KBM-7 (cell line): ENCODE results near the gene PTPRM.

ENCODE experiments used
- DNase-seq: peaks from one replicate; pipeline ENCODE4 v3.0.0-alpha.2; 2015
- in situ Hi-C: fragments of 300-500 bp; cut with MboI; formaldehyde crosslinking; loops from 2 replicates; pipeline ENCODE4 v1.14.3; 2020; ENCODE audit warnings: low sequenced_read_pairs, low pct_unique_long_range_greater_than_20kb, mixed read lengths

Gene PTPRM

DNA sequence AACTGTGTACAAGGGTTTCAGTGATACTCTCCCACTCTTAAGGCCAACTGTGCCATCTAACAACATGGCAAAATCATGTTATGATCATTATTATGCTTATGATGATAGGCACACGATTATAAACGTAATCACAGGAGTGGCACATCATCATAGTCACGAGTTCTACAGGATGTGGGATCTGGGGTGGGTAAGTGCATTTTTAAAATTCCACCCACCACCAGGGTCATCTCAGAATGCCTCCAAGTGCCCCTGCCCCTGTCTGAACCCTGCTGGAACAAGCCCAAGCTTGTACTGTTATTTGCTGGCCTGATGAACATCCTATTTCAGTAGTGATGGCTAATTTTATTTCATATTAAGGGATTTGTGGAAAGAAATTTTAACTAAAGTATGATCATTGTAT, 117.8 kb downstream of the PTPRM start:
- in situ Hi-C loops = no loop called here

DNA sequence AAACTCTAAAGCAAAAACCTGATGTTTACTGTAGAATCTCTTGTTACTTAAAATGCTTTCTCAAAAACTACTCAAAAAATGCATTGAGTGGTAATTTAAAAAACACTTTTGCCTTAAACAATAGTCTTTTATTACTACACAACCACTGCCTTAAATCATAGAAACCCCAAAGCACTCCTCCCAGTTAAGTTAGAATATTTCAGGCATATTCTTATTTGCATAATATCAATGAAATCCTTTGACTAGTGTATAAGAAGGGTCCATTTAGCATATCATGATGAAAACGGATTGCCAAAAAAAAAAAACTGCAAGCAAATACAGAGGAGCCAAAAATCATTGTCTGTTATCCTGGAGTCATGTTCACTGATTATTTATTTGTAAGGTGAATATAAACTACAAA, 119.2 kb downstream of the PTPRM start:
- no peak for DNase-seq
- in situ Hi-C loops = no loop called here

More for the DNA sequence above, 117.8 kb downstream of the PTPRM start:
- DNase-seq = no peak

DNA sequence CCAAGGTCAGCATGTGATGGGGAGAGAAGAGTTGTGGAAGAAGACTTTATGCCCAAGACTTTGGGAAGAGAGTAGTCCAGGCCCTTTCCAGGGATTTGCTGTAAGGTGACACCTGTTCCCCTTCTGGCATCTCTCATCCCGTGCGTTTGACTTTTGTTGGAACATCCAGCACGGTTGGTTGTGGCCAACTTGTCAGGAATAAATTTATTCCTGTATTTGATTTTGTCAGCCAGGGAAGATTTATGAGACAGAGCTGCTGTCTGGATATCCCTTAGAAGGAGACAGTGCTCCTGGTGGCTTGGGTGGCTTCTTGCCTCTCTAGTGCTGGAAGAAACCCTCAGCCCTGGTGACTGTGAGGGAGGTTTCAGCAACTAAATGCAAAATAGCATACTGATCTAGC, 121.5 kb downstream of the PTPRM start:
- in situ Hi-C loops = no loop called here

DNA sequence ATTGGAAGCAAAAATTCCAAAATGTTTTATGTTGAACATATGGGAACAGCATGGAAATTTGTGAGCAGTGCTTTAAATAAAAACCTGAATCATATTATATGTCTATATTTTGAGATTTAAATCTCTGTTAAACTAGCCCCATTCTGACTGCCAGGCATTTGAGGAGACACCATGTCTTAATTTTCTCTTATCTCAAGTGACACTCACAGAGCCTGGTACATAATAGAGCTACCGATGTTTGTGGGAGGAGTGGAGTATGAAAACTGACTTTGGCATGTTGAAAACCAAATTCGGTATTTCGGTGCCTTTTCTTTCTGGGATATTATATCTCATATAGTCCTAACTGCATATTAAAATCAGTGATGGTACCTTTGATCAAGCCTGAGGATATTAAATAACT, 124.1 kb downstream of the PTPRM start:
- in situ Hi-C loops = no loop called here
- no peak for DNase-seq

More for the DNA sequence above, 121.5 kb downstream of the PTPRM start:
- no peak for DNase-seq

DNA sequence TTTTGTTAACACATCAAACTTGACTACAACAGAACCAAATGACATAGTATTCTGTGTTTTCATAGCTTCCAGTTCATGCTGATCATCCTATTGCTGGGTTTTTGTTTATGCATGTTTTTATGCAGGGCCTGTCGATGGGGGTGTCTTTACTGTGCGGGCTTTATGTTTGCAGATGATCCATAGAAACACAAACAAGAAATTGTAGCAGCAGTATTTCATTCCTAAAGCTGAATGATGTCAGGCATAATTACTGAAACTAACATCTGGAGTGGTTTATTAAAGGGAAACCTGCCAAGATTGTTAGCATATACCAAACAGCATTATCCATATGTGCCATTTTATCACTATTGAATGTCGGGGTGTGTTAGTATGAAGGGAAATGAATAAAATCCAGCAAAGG, 129.7 kb downstream of the PTPRM start:
- in situ Hi-C loops = no loop called here
- DNase-seq = no peak

DNA sequence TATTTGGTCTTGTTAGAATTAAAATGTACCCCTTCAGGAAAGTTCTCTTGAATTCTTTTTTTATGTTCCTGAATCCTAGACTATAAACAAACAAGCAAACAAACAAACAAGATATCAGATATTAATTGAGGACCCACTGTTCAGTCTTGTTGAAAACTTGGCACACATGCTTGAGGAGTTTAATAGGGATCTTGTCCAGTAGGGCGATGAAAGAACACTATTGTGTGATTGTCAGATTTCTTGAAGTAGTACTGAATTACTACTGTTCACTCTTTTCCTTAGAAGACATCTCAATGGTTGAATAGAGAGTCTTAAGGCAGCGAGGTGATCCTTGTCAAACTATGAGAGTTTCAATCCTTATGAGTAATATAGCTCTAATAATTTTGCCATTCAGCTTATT, 130.2 kb downstream of the PTPRM start:
- in situ Hi-C loops = no loop called here
- DNase-seq = no peak

DNA sequence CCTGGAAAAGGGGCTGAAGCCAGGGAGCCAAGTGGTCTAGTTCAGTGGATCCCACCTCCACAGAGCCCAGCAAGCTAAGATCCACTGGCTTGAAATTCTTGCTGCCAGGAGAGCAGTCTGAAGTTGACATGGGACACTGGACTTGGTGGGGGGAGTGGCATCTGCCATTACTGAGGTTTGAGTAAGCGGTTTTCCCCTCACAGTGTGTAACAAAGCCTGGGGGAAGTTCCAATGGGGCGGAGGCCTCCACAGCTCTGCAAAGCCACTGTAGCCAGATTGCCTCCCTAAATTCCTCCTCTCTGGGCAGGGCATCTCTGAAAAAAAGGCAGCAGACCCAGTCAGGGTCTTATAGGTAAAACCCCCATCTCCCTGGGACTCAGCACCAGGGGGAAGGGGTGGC, 144.4 kb downstream of the PTPRM start:
- in situ Hi-C loops = no loop called here
- DNase-seq = no peak

DNA sequence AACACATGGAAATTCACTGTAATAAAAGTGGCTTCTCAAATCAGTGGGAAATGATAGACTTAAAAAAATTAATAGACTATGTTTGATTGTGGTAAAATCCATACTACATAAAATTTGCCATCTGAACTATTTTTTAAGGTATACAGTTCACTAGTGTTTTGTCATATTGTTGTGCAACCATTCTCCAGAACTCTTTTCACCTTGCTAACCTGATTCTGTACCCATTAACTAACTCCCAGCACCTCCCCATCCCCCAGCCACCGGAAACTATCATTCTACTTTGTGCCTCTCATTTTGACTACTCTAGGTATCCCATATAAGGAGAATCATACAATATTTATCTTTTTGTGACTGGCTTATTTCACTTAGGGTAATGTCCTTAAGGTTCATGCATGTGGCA, 153.3 kb downstream of the PTPRM start:
- no peak for DNase-seq
- in situ Hi-C loops = no loop called here

DNA sequence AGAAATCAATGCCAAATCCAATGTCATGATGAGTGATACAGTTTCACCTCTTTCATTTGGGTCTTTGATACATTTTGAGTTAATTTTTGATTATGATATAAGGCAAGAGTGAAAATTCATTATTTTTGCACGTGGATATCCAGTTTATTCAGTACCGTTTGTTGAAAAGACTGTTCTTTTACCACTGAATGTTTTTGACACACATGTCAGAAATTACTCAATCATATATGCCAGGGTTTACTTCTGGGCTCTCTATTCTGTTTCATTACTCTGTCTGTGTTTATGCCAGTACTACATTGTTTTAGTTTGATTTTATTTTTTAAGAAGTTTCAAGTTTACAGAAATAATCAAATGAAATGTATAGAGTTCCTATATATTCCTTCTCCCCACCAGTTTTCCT, 154.4 kb downstream of the PTPRM start:
- DNase-seq = no peak
- in situ Hi-C loops = no loop called here

DNA sequence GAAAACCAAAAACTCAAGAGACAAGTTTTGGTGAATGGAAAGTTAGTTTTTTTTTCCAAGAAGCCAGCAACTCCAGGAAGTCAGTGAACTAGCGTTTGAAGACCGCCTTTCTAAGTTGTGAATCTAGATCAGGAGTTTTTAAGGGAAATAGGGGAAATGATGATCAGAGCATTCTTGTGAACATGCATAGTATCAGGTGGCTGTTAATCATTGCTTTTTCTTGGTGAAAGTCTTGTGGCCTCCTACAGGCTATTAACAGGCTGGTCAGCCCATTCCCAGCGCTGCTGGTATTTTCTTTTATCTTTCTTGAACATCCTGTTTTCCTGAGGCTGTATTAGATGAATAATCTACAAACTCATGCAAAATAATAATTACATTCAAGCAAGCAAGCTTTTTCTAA, 155.8 kb downstream of the PTPRM start:
- in situ Hi-C loops = no loop called here
- DNase-seq = no peak

DNA sequence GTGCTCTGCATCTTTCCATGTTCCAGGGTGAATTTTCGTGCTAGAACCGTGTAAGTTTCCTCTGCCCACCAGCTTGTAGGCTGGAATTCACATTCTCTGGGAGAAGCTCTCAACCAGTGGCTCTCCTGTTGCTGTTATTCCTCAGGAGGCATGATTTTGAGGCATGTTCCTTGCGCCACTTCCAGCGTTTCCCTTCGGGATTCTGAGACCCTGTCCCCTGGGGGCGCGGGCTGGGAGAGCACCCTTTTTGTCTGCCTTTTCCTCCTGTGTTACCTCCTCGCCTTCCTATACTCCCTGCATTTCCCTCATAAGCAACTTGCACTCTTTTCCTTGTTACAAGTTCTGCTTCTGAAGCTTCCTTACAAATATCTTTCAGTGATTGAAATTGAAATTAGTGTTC, 156.4 kb downstream of the PTPRM start:
- no peak for DNase-seq
- in situ Hi-C loops = no loop called here

DNA sequence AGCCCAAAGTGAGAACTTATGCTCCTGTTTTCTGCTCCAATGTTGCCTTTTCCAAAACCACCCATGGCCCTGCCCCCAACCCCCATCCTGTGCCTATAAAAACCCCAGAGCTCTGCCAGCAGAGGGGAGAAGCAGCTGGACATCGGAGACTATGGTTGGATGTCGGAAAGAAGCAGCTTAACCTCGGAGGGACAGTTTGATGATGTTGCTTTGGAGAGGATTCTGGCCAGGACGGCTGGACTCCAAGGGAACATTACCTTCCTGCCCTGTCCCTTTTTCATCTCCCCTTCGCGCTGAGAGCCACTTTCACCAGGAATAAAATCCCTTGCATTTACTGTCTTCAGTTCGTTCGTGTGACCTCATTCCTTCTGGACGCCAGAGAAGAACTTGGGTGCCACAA, 158.4 kb downstream of the PTPRM start:
- DNase-seq = no peak
- in situ Hi-C loops = no loop called here

DNA sequence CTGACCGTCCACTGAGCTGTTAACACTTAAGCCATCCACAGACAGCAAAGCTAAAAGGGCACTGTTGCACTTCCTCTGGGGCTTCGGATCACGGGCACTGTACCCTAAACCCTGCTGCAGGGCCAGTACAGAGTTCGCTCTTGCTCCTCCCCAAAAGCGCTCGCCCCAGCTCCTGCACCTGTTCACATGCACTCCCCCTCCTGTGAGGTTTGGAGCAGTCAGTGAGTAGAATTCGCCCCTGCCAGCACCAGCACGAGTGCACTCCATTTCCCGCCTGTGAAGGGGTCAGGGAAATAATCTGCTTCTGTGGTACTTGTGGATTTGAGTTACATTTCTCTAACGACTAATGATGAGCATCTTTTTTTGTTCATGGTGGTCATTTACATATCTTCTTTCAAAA, 158.8 kb downstream of the PTPRM start:
- DNase-seq = no peak
- in situ Hi-C loops = no loop called here

DNA sequence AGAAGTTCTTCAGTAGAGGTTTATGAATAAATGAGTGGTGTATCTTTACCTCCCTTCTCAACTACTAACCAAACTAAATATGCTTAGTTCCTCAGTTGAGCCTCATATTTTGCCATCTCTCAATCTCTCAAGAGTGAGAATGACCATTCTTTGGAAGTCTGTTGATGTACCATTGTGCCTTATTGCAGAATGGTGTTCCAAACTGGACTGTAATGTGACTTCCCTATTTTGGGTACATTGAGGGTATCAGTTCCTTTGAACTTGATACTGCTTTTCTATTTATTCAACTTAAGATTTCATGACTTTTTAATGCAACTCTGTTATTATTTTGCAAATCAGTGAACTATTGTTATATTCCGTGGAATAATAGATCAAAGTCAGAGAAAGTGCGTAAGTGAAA, 159.4 kb downstream of the PTPRM start:
- in situ Hi-C loops = no loop called here
- DNase-seq = no peak

DNA sequence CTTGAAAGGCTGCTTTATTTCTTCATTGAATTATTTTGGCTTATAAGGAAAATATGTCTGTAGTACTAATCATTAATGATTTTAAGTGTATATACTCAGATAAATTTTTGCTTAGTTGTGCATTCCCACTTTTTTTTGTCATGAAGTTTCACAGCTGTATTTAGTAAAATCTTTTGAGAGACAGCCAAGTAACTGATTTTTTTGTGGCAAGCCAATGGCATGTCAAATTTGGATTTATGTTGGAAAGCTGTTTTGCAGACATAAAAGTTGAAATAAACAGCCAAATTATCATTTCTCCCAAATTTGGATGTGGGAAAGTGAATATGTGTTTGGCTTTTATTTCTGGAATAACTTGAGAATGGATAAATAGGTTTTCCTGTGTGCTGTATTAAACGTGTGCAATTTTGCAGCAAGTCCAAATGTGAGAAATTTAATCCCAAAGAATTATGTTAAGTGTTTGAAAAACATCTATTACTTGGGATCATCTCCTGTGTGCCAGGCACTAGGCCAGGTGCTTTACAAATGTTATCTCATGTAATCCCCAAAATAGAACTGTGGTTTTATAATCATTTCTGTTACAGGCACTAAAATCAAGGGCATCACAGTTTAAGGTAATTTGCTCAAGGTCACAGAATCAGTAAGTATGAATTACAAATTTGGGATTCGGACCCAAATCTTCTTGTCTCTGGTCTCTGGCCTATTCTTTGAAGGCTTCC, 160.4 kb downstream of the PTPRM start:
- in situ Hi-C loops = no loop called here
- no peak for DNase-seq

DNA sequence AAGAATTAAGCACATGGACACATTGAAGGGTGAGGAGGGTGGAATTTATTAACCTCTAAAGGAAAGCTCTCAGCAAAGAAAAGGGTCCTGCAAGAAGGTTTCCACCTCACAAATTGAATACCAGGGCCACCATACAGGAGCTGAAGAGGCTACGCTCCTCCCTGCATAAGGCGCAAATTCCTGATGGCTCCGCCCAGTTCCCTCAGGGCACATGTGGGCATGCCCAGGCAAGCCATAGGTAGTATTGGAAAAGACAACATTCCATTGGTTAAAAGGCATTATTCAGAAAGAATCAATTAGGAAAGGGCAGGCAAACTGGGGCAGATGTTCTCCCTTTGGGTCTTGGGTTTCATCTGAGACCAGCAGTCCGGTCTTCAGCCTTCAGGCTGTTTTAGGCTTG, 161.2 kb downstream of the PTPRM start:
- DNase-seq = no peak

DNA sequence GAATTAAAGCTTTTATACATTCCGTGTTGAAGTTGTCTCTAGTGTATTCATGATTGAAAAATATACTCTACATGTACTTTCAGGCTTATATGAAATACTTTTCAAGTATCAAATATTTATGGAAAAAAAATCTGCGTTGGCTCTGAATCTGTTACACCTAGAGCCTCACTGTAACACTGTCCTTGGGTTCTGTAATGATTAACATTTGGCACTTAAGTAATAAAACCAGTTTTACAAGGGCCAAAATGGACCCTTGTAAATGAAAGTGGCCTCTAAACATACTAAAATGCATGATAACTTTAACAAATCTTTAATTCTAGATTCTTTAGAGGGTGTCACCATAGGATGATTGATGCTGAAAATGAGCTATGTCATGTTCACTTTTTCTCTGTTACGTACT, 162.8 kb downstream of the PTPRM start:
- DNase-seq = no peak
- in situ Hi-C loops = no loop called here

More for the DNA sequence above, 161.2 kb downstream of the PTPRM start:
- in situ Hi-C loops = no loop called here

DNA sequence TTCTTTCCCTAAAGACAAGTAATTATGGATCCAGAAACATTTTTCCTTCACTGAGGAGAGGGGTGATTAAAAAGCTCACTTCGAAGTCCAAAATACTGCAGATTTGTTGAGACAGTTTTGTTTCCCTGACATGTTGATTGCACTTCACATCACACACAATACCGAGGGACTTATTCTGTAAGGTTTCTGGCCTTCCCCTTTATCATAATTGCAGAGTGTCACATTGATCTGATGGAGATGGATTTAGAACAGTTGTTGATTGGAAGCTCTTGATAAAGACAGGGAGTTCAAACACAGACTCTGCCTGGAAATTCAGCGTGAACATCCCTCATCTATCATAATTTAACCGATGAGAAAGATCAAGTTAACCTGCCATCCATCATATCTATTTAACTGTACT, 163.6 kb downstream of the PTPRM start:
- DNase-seq = no peak
- in situ Hi-C loops = no loop called here

DNA sequence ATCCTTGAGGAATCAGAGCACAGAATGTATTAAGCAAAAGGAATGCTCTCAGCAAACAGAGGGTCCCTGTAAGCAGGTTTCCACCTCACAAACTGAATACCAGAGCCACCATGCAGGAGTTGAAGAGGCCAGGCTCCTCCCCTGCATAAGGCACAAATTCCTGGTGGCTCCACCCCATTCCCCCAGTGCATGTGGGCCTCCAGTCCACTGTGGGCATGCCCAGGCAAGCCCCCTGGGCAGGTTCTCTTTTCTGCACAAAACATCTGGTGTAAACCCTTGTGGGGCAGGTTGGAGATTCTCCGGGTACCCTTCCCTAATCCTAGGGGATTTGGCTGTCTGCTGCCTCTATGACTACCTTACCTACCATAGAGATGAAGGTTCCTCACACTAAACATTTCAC, 166.5 kb downstream of the PTPRM start:
- DNase-seq = peak; percentile 25
- in situ Hi-C loops = no loop called here

DNA sequence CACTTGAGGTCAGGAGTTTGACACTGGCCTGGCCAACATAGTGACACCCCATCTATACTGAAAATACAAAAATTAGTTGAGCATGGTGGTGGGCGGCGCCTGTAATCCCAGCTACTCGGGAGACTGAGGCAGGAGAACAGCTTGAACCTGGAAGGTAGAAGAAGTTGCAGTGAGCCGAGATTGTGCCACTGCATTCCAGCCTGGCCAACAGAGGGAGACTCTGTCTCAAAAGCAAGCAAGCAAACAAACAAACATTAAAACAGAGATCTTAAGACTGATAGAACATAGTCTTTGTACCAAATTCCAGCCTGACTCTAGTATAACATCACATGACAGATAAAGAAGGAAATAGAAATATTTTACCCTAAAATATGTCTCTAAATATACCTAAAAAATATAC, 168.1 kb downstream of the PTPRM start:
- in situ Hi-C loops = no loop called here
- no peak for DNase-seq

DNA sequence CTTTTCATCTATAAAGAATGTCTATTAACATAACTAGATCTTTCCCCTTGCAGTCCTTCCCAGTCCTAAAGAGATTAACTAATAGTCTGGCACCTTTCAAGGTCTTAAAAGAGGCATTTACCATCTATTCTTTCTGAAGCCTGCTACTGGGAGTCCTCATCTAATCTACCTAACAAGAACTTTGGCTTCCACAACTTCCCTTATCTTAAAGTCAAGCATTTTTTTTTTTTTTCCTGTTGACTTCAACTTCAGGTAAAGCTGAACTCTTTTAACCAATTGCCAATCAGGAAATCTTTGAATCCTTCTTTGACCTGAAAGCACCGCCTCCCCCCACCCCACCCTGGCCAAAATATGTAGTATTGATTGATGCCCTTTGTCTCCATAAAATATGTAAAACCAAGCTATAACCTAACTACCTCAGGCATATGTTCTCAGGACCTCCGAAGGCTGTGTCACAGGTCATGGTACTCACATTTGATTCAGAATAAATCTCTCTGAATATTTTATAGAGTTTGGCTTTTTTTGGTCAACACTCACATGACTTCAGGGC, 168.6 kb downstream of the PTPRM start:
- DNase-seq = no peak
- in situ Hi-C loops = no loop called here
